AG08396 (cell line): ENCODE measurements around the gene HOXA4.

Experiments used
- DNase-seq: peaks from one replicate; pipeline ENCODE4 v3.0.0; 2012; ENCODE audit warnings: low spot score, mixed read lengths

The HOXA4 gene

DNA sequence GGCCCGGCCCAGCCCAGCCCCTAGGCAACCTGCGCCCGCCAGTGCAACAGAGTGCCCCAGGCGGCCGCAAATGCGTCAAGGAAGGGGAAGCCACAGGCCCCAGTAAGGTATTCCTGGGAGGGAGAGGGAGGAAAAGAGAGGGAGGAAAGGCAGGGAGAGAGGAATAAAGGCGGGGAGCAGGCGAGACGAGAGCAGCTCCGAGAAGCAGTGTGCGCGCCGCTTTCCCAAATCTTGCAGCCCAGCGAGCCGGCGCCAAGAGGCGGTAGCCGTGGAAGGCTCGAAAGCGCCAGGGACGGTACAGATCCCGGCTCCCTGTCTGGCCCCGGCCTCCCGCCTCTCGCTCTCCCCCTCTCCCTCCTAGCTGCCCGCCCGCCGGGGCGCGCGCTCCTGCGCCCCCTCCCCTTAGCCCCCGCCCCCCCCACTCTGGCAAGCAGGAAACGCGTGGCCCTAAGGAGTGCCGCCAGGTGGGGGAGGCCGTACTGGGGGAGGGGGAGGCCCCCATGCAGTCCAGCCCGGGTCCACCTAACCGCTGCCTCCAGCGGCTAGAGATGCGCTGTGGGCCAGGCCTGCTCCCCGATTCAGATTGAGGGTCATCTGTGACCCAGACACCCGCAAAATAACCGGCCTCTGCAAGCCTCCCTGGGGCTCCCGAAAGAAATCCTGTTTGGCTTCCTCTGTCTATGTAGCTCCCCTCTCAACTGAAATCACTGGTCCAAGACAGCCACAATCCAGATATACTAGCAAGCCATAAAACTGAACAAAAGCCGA lies 39.3 kb upstream of the HOXA4 start:
- no peak for DNase-seq

DNA sequence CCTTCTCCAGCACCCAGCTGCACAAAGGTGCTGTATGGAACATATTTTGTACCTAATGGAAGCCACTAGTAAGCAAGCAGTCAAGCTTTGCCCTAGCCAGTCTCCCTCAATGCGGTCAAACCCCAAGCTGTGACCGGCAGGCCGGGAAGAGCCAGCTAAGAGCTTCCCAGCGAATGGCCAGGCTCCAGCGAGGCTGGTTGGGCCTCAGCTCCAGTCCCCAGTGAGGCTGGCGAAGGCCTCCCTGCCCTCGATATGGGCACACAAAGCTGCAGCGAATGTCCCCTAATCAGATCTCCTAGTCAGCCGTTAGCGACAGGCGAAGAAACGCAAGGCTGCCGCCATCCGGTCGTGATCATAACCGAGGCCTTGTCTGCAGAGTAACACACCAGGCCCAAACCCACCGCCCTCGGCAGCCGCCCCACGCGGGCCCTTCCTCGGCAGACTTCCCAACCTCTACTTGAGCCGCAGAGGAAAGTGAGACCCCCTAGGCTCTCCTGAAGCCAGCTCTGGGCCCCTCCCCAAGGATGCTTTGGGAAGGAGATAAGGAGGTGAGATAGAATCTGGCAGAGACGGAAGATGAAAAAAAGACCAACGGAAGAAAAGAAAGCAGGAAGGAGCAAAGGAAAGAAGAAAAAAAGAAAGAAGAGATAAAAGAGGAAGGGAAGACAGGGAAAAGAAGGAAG lies 37.8 kb upstream of the HOXA4 start:
- no peak for DNase-seq

- no peak for DNase-seq
These were observed 37.3 kb upstream of the HOXA4 start for GRCh38 chr7:27167916-27168264.

DNA sequence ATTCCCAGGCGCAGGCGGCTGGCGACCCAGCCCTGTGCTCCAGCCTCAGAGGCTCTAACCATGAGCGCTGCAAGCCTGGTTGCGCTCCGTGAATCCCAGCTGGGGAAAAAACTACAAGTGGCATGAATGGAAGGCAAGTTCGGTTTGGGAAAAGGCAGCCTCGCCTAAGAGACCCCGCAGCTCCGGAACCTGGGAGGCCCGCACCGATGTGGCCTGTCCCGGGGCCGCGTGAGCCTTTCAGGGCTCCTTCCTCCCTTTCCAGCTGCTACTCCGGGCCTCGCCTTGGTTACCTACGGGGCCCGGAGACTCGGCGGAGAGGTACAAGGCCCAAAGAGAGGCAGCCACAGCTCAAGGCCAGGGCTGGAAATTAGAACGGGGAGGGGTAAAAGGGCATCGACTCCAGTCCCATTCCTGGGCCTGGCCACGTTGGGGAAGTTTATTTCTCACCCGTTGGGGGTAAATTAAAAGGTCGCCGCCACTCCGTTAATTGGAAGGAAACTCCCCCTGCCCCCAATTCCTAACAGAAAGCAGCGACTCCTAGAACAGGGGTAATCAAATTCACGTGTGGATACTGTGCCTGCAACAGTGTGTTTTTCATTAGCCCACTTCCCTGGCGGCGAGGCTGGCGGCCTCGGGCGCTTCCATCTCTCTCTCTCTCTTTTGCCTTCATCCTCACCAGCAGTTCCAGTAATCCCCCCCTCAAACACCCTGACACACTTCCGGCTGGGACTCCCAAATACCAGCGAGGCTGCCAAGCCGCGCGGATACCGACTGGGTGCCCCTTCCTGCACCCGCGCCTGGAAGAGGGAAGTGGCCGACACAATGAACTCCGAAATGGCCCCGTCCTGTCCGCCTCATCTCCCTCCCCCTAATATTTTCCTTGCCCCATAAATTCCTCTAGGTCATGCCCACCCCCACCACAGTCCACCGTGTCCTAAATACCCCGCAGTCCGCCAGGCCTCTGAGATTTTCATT lies 36.3 kb upstream of the HOXA4 start:
- DNase-seq: no peak

GRCh38 chr7:27165996-27166530 lies 35.5 kb upstream of the HOXA4 start:
- no peak for DNase-seq

GRCh38 chr7:27165089-27165995 lies 34.8 kb upstream of the HOXA4 start, which contains the start of gene HOXA9:
Gene HOXA9, minus strand, starts transcription at chr7:27165537. Its CDS starts 80 bp downstream, at chr7:27165457.
- no peak for DNase-seq

- DNase-seq: no peak
These were observed 34.0 kb upstream of the HOXA4 start for GRCh38 chr7:27164367-27165088.

DNA sequence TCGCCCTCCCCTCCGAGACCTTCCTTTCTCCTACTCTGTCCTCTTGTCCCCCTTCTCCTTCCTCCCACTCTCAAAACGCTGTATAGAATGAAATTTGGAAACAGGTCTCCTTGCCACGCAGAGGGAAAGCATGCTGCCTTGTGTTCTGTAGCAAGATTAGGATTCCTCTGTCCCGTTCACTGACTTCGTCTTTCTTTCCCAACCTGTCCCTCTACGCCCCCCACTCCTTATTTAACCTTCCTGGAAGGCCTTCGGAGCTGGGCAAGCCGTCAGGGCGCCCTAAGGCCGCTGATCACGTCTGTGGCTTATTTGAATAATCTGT lies 33.4 kb upstream of the HOXA4 start:
- DNase-seq: no peak

GRCh38 chr7:27163288-27164044 lies 32.9 kb upstream of the HOXA4 start:
- DNase-seq: no peak

DNA sequence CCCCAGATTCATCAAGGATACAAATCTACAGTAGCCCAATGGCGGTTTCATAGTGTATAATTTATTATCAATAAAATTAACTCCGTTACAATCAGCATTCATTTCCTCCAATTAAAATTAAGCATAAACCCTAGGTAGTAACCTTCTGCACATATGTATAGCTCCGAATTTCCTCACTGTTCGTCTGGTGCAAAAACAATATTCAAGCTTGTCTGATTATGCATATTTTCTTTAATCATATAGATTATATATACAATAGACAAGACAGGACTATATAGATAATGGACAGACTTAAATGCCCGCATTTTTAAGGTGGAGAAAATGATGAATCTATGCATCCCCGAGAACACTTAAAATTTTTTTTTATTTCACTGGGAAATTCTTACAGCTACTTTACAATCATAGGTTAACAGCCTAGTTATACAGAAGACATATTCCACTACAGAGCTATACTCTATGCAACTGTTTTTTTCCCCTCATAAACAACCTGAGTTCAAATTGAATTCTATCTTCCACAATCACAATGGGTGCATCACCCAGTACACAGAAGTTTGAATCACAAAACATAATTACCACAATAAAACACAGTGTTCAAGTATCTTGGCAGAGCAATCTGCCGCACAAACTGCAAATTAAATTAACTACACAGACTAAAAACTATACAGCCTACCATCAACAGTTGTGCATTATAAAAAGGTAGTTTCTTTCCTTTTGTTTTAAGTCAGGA lies 32.2 kb upstream of the HOXA4 start:
- DNase-seq: no peak

GRCh38 chr7:27161721-27162560 lies 31.4 kb upstream of the HOXA4 start:
- DNase-seq: no peak

- DNase-seq: no peak
These were observed 30.7 kb upstream of the HOXA4 start for GRCh38 chr7:27161214-27161720.

- peak; percentile 92 for DNase-seq
These were observed 30.1 kb upstream of the HOXA4 start for GRCh38 chr7:27160546-27161213.

DNA sequence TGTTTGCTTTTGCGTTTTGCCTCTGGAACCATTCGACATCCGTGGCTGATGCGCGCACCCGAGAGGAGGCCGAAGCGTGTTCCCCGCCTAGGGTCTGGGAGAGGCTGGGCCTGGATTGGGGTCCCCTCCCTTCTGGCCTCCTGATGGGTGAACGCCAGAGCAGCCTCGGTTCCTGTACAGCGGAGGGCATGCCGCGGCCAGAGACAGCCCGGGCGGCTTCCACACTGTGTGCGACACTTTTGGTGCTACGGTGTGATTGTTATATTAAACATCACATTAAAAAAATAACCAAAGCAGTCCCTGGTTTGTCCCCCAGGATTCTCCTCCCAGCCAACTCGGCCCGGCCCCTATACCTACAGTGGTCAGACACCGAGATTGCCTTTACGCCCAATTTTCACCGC lies 29.6 kb upstream of the HOXA4 start:
- no peak for DNase-seq

DNA sequence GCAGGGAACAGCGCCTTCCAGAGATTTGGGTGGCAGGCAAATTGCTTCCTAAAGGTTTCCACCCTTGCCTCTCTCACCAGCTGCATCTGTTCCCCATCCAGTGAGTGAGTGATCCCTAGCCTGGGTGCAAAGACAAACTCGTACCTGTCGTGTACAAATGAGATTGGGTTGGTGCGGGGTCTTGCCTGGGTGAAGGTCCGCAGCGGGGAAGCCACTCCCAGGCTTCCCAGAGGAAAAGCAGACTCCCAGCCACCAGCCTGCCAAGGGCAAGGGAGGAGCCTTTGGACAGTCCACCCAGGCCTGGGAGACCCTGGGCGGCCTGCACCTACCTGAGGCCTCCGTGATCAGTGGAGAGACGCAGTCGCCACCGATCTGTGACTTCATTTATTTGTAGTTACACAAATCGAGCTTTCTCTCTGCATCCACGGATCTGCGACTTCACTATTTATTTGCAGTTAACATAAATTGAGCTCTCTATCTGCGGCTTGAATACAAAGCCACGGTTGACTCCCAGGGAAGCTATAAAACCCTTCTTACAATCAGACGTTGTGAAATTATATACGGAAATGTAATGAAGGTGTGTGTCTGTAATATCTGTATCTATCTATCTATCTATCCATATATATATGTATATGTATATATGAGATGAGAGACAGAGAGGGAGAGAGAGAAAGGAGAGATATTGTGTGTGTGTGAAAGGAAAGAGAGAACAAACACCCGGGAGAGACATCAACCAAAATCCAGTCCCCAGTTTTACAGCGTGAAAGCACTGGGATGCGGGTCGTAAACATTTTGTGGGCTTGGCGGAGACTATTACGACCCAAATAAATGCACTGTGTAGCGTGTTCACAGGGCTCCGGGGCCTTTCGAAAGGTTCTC lies 28.9 kb upstream of the HOXA4 start:
- DNase-seq: no peak
